Epithelial cell of esophagus (primary cell): Measurements from ENCODE around the gene SPOCK1.

Source experiments
- DNase-seq: peaks from one replicate; pipeline ENCODE4 v3.0.0; 2010; ENCODE audit warnings: low read depth
- H3K4me3 ChIP-seq: 2 replicates; pipeline ENCODE4 v1.5.1; 2011; ENCODE audit warnings: mild to moderate bottlenecking, low read length, control low read depth
- TF ChIP-seq, protein P1 (sequence below): IDR thresholded peaks from 2 replicates; pipeline ENCODE4 v1.5.1; 2011; ENCODE audit warnings: low read depth, mild to moderate bottlenecking, low read length, control low read depth, inconsistent platforms; ENCODE audit not compliant: insufficient read depth; ENCODE audit errors: missing control alignments

Gene SPOCK1

DNA sequence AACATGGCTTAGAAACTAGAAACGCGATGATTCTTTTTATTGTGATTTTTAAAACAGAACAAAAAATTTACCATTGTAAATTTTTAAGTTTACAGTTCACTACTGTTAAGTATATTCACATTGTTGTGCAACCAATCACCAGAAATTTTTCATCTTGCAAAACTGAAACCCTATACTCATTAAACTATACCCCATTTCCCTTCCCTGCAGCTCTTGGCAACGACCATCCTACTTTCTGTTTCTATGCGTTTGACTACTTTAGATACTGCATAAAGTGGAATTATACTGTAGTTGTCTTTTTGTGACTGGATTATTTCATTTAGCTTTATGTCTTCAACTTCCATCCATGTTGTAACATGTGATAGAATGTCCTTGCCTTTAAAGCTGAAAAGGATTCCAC is 52.5 kb downstream of the SPOCK1 start:
- TF ChIP-seq, protein P1, sequence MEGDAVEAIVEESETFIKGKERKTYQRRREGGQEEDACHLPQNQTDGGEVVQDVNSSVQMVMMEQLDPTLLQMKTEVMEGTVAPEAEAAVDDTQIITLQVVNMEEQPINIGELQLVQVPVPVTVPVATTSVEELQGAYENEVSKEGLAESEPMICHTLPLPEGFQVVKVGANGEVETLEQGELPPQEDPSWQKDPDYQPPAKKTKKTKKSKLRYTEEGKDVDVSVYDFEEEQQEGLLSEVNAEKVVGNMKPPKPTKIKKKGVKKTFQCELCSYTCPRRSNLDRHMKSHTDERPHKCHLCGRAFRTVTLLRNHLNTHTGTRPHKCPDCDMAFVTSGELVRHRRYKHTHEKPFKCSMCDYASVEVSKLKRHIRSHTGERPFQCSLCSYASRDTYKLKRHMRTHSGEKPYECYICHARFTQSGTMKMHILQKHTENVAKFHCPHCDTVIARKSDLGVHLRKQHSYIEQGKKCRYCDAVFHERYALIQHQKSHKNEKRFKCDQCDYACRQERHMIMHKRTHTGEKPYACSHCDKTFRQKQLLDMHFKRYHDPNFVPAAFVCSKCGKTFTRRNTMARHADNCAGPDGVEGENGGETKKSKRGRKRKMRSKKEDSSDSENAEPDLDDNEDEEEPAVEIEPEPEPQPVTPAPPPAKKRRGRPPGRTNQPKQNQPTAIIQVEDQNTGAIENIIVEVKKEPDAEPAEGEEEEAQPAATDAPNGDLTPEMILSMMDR: no peak
- H3K4me3 ChIP-seq: no peak overlapping the region
- no peak for DNase-seq

- TF ChIP-seq, protein P1: no peak
Measured at GRCh38 chr5:137446151-137446550, 53.0 kb downstream of the SPOCK1 start.

DNA sequence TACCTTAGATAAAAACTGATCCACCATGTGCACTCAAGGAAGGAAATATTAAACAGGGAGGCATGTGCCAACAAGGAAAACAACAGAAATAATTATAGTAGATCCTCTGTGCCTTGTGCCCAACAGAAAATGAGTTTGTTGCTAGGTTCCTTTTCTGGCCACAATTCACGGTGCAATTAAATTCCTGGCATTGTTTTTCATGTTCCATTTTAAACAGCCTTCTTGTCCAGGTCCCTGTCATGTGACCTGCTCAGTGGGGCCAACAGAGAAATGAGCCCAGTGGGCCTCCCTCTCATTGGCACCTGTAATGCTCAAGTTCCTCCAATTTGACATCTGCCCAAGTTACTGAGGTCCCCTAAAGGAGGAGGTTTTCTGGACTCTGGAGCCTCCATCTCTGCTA is 56.5 kb downstream of the SPOCK1 start:
- TF ChIP-seq, protein P1: no peak
- DNase-seq: no peak
- no peak overlapping the region for H3K4me3 ChIP-seq

More at GRCh38 chr5:137446151-137446550, 53.0 kb downstream of the SPOCK1 start:
- H3K4me3 ChIP-seq: no peak overlapping the region
- DNase-seq: no peak

DNA sequence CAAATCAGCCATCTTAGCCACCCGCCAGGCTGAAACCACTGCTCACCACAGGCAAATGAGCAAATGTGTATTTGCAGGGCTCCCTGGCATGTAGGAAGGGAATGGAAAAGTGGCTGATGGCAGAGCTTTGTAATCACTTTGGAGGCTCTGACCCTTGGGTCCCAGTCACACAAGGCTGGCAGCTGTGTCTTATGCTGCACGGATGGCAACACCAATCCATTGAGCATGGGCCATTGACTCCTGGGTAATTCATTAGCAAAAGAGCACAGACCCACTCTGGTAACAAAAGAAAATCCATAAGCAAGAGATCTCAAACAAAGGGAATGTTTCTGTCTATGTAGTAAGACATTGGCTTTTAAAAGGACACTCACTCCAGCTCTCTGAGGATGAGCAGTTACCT is 57.6 kb downstream of the SPOCK1 start:
- TF ChIP-seq, protein P1: no peak
- H3K4me3 ChIP-seq: no peak overlapping the region
- DNase-seq: no peak

DNA sequence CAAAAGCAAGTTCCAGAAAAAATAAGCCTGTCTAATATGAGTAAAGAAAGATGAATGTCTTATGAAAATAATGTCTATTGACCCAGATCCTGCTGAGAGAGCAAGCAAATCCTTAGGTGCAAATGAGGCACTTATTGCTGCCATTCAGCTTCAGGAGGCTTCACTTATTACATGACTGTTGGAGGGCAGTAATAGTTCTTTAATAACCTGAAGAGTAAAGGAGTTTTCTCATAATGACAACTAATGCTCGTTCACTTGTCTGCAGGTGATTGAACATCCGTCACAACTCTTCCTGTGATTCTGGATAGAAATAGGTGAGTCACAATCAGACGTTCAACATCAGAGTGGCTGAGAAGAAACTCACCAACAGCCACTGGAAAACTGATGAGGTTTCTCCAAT is 58.3 kb downstream of the SPOCK1 start:
- no peak overlapping the region for H3K4me3 ChIP-seq
- no peak for DNase-seq
- TF ChIP-seq, protein P1: no peak

- TF ChIP-seq, protein P1: no peak
- no peak for DNase-seq
- no peak overlapping the region for H3K4me3 ChIP-seq
Measured at GRCh38 chr5:137439645-137440044, 59.5 kb downstream of the SPOCK1 start.

GRCh38 chr5:137438932-137439331 is 60.2 kb downstream of the SPOCK1 start:
- no peak for DNase-seq
- TF ChIP-seq, protein P1: no peak
- no peak overlapping the region for H3K4me3 ChIP-seq
